ENCODE data around the gene ZNF184. TPM values are rescaled to one million over a fixed set of nuclear protein-coding genes. Genes with fewer than 3 reads are reported as not detected.

Gene ZNF184
- total RNA-seq, 1 donor from 2014 or later: 4.4 TPM

GRCh38 chr6:27479319-27480182 is 6.6 kb upstream of the ZNF184 start:
- DNase-seq (ENCODE audit: low read depth in 2 of 2): peak; percentile 82 to 90

GRCh38 chr6:27478706-27479318 is 5.9 kb upstream of the ZNF184 start:
- DNase-seq (ENCODE audit: low read depth in 2 of 2): peak; percentile 85 to 89

- DNase-seq (ENCODE audit: low read depth in 2 of 2): peak in 1 of 2 donors; percentile 5
These were observed 5.3 kb upstream of the ZNF184 start for GRCh38 chr6:27478141-27478705.

DNA sequence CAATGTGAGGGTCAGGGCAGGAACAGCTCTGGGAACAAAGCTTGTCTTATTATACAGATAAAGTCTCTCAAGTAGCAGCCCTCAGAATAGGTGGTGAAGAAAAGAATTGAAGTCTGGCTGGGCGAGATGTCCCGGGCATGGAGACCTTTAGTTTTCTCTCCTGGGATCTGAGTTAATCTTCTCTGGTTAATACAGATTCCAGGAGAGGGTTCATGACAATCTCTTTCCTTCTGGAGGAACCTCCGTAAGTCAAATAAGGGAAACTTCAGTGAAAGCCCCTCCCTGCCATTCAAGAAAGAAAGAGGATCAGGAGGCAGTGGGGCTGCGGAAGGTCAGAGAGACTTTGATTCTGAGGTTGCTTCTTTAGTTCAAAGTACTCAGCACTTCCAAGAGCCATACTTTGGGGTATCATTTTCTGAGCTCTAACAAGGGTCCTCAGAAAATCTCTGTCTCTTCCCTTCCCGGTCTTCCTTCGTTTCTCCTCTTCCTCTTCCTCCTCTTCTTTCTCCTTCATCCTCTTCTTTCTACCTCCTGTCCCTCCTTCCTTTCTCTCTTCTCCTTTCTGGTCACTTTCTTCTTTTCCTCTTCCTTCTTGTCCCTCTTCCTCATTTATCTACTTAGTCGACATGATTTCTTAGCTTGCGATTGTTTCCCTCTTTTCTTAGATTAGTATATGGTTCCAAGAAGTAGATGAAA is 4.6 kb upstream of the ZNF184 start:
- no peak for DNase-seq (ENCODE audit: low read depth in 2 of 2)

DNA sequence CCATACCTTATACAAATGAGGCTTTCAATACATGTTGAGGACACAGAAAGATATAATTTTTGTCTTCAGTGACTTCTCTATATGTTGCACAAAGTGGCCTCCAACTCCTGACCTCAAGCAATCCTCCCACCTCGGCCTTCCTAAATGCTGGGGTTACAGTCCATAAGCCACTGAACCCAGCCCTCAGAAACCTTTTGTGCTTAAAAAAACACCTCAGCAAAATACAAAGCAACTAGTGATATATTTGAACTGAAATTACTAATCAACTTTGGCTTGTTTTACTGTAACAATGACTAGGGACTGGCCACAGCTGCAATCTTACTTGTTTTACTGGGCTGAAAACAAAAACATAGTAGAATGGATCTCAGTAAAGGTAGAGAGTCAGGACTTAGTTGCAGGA is 3.2 kb upstream of the ZNF184 start:
- no peak for DNase-seq (ENCODE audit: low read depth in 2 of 2)

GRCh38 chr6:27474672-27475071 is 1.8 kb upstream of the ZNF184 start:
- no peak for DNase-seq (ENCODE audit: low read depth in 2 of 2)

DNA sequence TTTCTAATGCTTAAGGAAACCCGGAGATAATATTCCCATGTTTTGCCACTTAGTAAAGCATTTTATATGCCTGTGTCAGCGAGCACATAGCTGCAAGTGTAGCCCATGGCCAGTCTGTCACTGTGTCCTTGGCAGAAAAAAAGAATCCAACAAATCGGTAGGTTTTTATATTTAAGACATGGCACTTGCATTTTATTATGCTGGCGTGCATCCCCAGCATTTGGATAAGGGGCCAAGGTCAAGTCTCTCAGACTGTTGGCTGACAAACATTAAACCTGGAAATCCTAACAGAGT is 1.2 kb upstream of the ZNF184 start:
- DNase-seq (ENCODE audit: low read depth in 2 of 2): no peak

GRCh38 chr6:27472182-27472616 is 706 bp downstream of the ZNF184 start:
- DNase-seq (ENCODE audit: low read depth in 2 of 2): peak; percentile 37 to 67

DNA sequence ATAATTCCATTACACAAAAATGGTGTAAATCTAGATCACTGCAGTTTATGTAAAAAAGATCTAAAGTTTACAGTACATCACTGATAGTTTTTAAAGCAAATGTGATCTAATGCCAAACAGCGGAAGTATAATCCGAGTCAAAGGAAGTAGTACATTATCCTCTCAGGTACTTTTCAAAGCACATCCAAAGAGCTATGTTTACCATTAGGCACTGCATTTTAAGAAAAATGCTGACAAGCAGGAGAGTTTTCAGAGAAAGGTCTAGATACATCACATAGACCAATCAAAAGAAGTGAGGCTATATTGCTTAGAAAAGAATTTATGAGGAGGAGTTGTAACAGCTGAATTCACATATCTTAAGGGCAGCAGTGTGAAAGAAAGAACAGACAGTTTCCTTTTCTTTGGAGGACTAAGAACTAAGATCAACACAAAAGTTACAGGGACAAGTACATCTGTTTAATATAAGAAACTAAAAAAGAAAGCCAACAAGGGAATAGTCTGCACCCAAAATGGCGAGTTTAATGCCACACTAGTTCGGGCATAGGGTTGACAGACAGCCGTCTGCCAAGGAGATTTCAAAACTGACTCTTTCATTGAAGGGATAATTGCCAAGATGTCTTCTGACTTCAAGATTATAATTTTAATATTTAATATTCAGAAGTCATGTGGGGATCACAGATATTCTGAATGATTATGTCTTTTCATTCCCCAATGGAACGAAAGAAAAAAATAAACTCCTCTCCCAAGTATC is 1.4 kb downstream of the ZNF184 start:
- DNase-seq (ENCODE audit: low read depth in 2 of 2): no peak

GRCh38 chr6:27470023-27470422 is 2.9 kb downstream of the ZNF184 start:
- no peak for DNase-seq (ENCODE audit: low read depth in 2 of 2)

- peak in 1 of 2 donors; percentile 10 for DNase-seq (ENCODE audit: low read depth in 2 of 2)
These were observed 4.6 kb downstream of the ZNF184 start for GRCh38 chr6:27468334-27468733.

DNA sequence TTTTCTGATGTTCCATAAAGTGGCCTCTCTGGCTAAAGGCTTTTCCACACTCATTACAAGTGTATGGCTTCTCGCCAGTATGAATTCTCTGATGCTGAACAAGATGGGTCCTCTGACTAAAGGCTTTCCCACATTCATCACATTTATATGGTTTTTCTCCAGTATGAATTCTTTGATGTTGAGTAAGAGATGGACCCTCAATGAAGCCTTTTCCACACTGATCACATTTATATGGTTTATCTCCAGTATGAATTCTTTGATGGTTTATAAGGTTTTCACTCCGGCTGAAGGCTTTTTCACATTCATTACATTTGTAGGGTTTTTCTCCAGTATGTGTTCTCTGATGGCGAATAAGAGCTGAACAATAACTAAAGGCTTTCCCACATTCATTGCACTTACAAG is 20.4 kb downstream of the ZNF184 start:
- DNase-seq (ENCODE audit: low read depth in 2 of 2): peak in 1 of 2 donors; percentile 0

GRCh38 chr6:27451660-27452390 is 21.1 kb downstream of the ZNF184 start:
- DNase-seq (ENCODE audit: low read depth in 2 of 2): no peak

GRCh38 chr6:27448456-27448855 is 24.4 kb downstream of the ZNF184 start:
- DNase-seq (ENCODE audit: low read depth in 2 of 2): no peak

- no peak for DNase-seq (ENCODE audit: low read depth in 2 of 2)
These were observed 30.0 kb downstream of the ZNF184 start for GRCh38 chr6:27442932-27443331.

DNA sequence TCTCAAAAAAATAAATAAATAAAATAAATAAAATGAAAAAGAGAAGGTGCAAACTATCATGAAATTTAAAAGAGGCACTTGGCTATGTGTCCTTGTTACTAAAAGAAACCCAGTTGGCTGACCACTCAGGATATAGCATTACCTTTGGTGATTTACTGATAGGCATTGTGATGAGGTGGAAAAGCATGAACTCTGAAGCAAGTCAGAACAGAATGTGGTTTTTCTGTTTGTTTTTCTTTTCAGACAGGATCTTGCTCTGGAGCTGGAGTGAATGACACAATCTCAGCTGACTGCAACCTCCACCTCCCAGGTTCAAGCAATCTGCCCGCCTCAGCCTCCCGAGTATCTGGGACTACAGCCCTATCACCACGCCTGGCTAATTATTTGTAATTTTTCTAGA is 31.9 kb downstream of the ZNF184 start:
- no peak for DNase-seq (ENCODE audit: low read depth in 2 of 2)

GRCh38 chr6:27439371-27439770 is 33.5 kb downstream of the ZNF184 start:
- DNase-seq (ENCODE audit: low read depth in 2 of 2): no peak

DNA sequence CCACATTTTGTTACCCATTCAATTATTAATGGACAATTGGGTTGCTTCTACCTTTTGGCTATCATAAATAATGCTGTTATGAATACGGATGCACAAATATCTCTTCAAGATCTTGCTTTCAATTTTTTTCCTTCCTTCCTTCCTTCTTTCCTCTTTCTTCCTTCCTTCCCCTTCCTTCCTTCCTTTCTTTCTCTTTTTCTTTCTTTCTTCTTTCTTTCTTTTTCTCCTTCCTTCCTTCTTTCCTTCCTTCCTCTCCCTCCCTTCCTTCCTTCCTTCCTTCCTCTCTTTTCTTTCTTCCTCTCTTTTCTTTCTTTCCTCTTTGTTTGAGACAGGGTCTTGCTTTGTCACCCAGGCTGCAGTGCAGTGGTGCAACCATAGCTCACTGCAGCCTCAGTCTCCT is 39.2 kb downstream of the ZNF184 start:
- DNase-seq (ENCODE audit: low read depth in 2 of 2): no peak

DNA sequence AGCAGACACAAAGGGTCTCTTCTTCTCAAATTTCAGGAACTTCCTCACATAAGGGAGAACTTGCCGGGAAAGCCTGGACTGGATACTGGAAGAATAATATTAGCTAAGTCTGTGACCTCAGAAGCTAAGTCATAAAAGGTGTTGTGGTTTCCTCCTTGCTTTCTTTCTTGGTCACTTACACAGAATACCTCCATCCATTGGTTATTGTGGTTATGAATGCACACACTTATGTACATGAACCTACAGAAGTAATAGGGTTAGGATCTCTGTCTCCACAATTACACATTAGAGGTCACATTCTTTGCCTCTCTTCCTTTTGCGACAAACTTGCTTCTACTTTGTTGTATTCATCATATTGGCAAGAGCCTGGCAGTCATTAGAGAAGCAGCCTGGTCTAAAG is 43.9 kb downstream of the ZNF184 start:
- no peak for DNase-seq (ENCODE audit: low read depth in 2 of 2)

GRCh38 chr6:27428502-27428901 is 44.4 kb downstream of the ZNF184 start:
- no peak for DNase-seq (ENCODE audit: low read depth in 2 of 2)

Measured in dermis microvascular lymphatic vessel endothelial cell (primary cell).